Measurements from ENCODE around the gene C1orf35. TPM values are rescaled to one million over a fixed set of nuclear protein-coding genes. Genes with fewer than 3 reads are reported as not detected.

C1orf35 gene
- total RNA-seq, 1 donor from 2014 or later = 14.7 TPM

DNA sequence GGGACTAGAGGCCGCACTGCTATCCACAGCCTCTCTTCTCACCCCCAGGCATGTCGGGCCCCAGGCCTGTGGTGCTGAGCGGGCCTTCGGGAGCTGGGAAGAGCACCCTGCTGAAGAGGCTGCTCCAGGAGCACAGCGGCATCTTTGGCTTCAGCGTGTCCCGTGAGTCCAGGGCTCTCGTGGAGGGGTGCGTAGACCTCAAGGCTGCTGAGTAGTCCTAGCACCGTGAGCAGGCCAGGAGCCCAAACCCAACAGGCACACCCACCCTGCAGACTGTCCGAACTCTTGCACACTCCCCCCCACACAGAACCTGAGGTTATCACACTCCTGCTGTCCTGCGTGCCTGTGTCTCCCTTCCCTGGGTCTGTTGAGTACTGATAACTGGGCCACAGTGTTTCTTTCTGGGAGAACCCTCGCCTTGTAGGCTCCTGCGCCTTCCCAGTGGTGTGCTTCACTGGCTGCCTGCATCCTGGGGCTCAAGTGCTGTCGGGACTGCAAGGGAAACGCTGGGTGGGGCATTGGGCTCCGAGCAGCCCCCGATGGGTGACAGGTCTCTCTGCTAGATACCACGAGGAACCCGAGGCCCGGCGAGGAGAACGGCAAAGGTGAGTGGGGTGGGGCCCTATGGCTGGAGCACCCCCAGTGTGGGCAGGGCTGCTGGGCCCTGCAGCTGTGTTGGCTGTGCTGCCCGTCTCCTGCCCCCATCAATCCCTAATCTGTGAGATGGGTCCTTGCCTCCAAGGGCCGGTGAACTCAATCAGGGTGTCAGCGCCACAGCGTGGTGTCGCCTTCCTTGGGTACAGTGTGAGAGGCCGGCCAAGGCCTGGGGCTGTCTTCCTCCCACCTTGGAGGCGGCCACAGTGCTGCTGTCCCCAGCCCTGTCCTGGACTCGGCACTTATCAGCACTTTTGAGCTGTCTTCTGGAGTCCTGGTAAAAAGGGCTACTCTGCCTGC is 42.6 kb upstream of the C1orf35 start:
- Histone ChIP-seq H3K27ac (no peak overlapping the region), H3K9me3 (no peaks in the 10 kb centered on the region), H3K4me1 (peaks cover 93% of the 10 kb centered on the region), H3K4me3 (no peak overlapping the region), H3K27me3 (no peaks in the 10 kb centered on the region), H3K36me3 (peaks cover 0 to 16% of the 10 kb centered on the region in 2 donors)
- DNase-seq (ENCODE audit: extremely low spot score in 2 of 2) = no peak
- no peak for TF ChIP-seq POLR2A (IDR thresholded peaks at IDR 0.05)
- TF ChIP-seq POLR2AphosphoS5 (IDR thresholded peaks at IDR 0.05; ENCODE audit: insufficient read depth in 1 of 2, low read depth in 1 of 2) = no peak
- TF ChIP-seq CTCF (IDR thresholded peaks at IDR 0.05) = no peak
- intact Hi-C loops (cut with DNase I) = no loop called here

- Histone ChIP-seq H3K36me3 (peaks cover 0 to 16% of the 10 kb centered on the region in 2 donors), H3K4me3 (no peak overlapping the region), H3K9me3 (no peaks in the 10 kb centered on the region), H3K4me1 (peaks cover 87% of the 10 kb centered on the region), H3K27ac (no peak overlapping the region), H3K27me3 (no peaks in the 10 kb centered on the region)
- intact Hi-C loops (cut with DNase I) = loop anchor here (5.0 kb wide), 1 partner anchor 262 kb away; the partner anchor contains the start of gene TRIM11
- no peak for TF ChIP-seq POLR2A (IDR thresholded peaks at IDR 0.05)
- no peak for TF ChIP-seq POLR2AphosphoS5 (IDR thresholded peaks at IDR 0.05; ENCODE audit: insufficient read depth in 1 of 2, low read depth in 1 of 2)
- TF ChIP-seq CTCF (IDR thresholded peaks at IDR 0.05) = no peak
- DNase-seq (ENCODE audit: extremely low spot score in 2 of 2) = no peak
Measured at GRCh38 chr1:228144993-228145343, 41.8 kb upstream of the C1orf35 start.

GRCh38 chr1:228144193-228144992 is 41.3 kb upstream of the C1orf35 start:
- Histone ChIP-seq H3K4me3 (no peak overlapping the region), H3K36me3 (peaks cover 0 to 16% of the 10 kb centered on the region in 2 donors)

DNA sequence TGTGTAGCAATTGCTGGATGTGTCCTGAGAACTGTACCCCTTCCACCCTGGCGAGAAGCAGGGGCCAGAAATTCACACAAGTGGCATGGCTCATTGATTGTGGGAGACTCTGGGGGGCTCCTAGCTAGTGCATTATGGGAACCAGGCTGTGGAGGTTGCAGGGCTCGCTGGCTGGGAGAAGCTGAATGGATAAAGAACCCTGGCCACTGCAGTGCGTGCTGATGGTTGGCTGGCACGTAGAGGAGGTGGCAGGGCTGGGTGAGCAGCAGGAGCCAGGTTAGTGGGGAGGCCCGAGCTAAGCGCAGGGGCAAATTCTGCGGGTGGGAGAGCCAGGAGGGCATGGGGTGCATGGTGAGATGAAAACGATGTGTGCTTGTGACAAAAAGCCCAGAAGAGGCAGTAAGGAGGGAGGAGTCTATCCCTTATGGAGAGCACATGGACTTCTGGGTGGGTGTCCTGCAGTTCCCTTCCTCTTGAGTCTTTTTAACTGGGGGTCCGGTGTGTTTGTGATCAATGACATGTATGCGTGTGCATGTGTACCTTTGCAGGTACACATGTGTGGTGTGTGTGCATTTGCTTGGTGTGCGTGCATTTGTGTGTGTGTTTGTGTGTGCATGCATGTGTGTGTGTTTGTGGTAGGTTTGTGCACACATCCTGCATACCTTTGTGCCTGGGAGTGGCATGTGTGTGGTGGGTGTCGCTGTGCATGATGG is 40.5 kb upstream of the C1orf35 start:
- intact Hi-C loops (cut with DNase I) = loop anchor here (5.0 kb wide), 1 partner anchor 264 kb away; the partner anchor contains the start of gene TRIM11
- Histone ChIP-seq H3K27me3 (no peaks in the 10 kb centered on the region), H3K4me1 (peaks cover 74% of the 10 kb centered on the region), H3K4me3 (no peak overlapping the region), H3K9me3 (no peaks in the 10 kb centered on the region), H3K36me3 (peaks cover 0 to 16% of the 10 kb centered on the region in 2 donors), H3K27ac (no peak overlapping the region)
- DNase-seq (ENCODE audit: extremely low spot score in 2 of 2) = no peak
- no peak for TF ChIP-seq POLR2A (IDR thresholded peaks at IDR 0.05)
- TF ChIP-seq POLR2AphosphoS5 (IDR thresholded peaks at IDR 0.05; ENCODE audit: insufficient read depth in 1 of 2, low read depth in 1 of 2) = no peak
- no peak for TF ChIP-seq CTCF (IDR thresholded peaks at IDR 0.05)

More at GRCh38 chr1:228144193-228144992, 41.3 kb upstream of the C1orf35 start:
- intact Hi-C loops (cut with DNase I) = loop anchor here (5.0 kb wide), 1 partner anchor 263 kb away; the partner anchor contains the start of gene TRIM11
- Histone ChIP-seq H3K27me3 (no peaks in the 10 kb centered on the region), H3K27ac (no peak overlapping the region), H3K4me1 (peaks cover 82% of the 10 kb centered on the region), H3K9me3 (no peaks in the 10 kb centered on the region)
- TF ChIP-seq POLR2A (IDR thresholded peaks at IDR 0.05) (no peak), POLR2AphosphoS5 (IDR thresholded peaks at IDR 0.05; ENCODE audit: insufficient read depth in 1 of 2, low read depth in 1 of 2) (no peak), CTCF (IDR thresholded peaks at IDR 0.05) (no peak)
- no peak for DNase-seq (ENCODE audit: extremely low spot score in 2 of 2)
